ENCODE data around the gene ABCA13. TPM values are rescaled to one million over a fixed set of nuclear protein-coding genes. Genes with fewer than 3 reads are reported as not detected.

The ABCA13 gene
- total RNA-seq, 1 experiment from 2014 or later: not detected

DNA sequence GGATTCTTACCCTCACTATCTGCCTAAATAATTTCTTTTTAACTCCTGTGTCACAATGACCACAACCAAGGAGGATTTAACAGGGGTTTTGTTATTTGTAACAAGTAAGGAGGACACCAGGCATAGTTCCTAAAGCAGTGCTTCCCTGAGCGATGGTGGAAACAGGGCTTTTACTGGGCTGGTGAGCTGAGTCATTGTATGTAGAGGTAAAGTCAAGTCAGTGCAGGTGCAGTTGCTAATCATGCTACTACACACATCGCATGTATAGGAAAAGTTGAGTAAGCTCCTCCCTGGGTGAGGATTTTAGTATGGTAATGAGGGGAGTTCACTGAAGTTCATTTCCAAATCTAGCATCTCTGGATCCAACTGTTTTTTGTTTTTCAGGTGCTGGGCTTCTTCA lies 22.9 kb upstream of the ABCA13 start:
- ATAC-seq (no peak), DNase-seq (ENCODE audit: low read depth, low spot score) (no peak)
- ChIA-PET CTCF (no interaction called here), RAD21 (ENCODE audit: low non-redundant PET in 1 of 2, low total read pairs in 2 of 2, uncharacterized antibody in 2 of 2, unreplicated experiment in 2 of 2) (no interaction called here), POLR2A (no interaction called here)
- Histone ChIP-seq H3K4me3 (replicated peaks in 1 of 2; ENCODE audit: low read depth in 1 of 2, low read length in 2 of 2) (no peak overlapping the region), H3K36me3 (ENCODE audit: control insufficient read depth in 1 of 2, insufficient read depth in 2 of 2, low read length in 2 of 2) (no peaks in the 10 kb centered on the region), H3K9me3 (ENCODE audit: control insufficient read depth in 1 of 2, insufficient read depth in 1 of 2, low read depth in 1 of 2, low read length in 2 of 2) (no peaks in the 10 kb centered on the region), H3K4me1 (ENCODE audit: control insufficient read depth in 1 of 2, insufficient read depth in 2 of 2, low read length in 2 of 2) (no peaks in the 10 kb centered on the region), H4K20me1 (ENCODE audit: insufficient read depth) (no peaks in the 10 kb centered on the region), H3K4me2 (ENCODE audit: low read length) (no peak overlapping the region), H3K9me2 (ENCODE audit: insufficient read depth) (no peaks in the 10 kb centered on the region), H3K9ac (ENCODE audit: low read length) (no peak overlapping the region), H3K27ac (ENCODE audit: low read depth, low read length) (no peak overlapping the region), H3K27me3 (ENCODE audit: insufficient read depth, low read length) (peaks cover 12% of the 10 kb centered on the region), H2AFZ (ENCODE audit: low read depth, low read length, poor library complexity, severe bottlenecking) (no peak overlapping the region), H3K79me2 (ENCODE audit: insufficient read depth, low read length) (no peaks in the 10 kb centered on the region)
- no peak for TF ChIP-seq ELF1 (IDR thresholded peaks at IDR 0.05; ENCODE audit: borderline replicate concordance, low read depth)
- TF ChIP-seq, protein P1, sequence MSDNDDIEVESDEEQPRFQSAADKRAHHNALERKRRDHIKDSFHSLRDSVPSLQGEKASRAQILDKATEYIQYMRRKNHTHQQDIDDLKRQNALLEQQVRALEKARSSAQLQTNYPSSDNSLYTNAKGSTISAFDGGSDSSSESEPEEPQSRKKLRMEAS (IDR thresholded peaks at IDR 0.05): no peak
- TF ChIP-seq POLR2AphosphoS5 (IDR thresholded peaks at IDR 0.05; ENCODE audit: low read depth, low read length): no peak
- TF ChIP-seq, protein P2, sequence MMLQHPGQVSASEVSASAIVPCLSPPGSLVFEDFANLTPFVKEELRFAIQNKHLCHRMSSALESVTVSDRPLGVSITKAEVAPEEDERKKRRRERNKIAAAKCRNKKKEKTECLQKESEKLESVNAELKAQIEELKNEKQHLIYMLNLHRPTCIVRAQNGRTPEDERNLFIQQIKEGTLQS (IDR thresholded peaks at IDR 0.05): no peak
- TF ChIP-seq SP1 (IDR thresholded peaks at IDR 0.05; ENCODE audit: low read depth): no peak
- no peak for TF ChIP-seq SIN3A (IDR thresholded peaks at IDR 0.05; ENCODE audit: low read depth)
- TF ChIP-seq ZFX (IDR thresholded peaks at IDR 0.05): no peak
- TF ChIP-seq ZNF274 (IDR thresholded peaks at IDR 0.05; ENCODE audit: low read depth, low read length): no peak
- TF ChIP-seq RAD21 (IDR thresholded peaks at IDR 0.05; ENCODE audit: low read depth): no peak
- TF ChIP-seq, protein P3, sequence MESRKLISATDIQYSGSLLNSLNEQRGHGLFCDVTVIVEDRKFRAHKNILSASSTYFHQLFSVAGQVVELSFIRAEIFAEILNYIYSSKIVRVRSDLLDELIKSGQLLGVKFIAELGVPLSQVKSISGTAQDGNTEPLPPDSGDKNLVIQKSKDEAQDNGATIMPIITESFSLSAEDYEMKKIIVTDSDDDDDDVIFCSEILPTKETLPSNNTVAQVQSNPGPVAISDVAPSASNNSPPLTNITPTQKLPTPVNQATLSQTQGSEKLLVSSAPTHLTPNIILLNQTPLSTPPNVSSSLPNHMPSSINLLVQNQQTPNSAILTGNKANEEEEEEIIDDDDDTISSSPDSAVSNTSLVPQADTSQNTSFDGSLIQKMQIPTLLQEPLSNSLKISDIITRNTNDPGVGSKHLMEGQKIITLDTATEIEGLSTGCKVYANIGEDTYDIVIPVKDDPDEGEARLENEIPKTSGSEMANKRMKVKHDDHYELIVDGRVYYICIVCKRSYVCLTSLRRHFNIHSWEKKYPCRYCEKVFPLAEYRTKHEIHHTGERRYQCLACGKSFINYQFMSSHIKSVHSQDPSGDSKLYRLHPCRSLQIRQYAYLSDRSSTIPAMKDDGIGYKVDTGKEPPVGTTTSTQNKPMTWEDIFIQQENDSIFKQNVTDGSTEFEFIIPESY (IDR thresholded peaks at IDR 0.05; ENCODE audit: extremely low read depth, insufficient replicate concordance, low read length): no peak
- TF ChIP-seq SRF (IDR thresholded peaks at IDR 0.05; ENCODE audit: low read depth): no peak
- TF ChIP-seq JUND (IDR thresholded peaks at IDR 0.05): no peak
- no peak for TF ChIP-seq YY1 (IDR thresholded peaks at IDR 0.05; ENCODE audit: extremely low read depth, insufficient replicate concordance, low read depth, low read length)
- no peak for TF ChIP-seq TCF7L2 (IDR thresholded peaks at IDR 0.05; ENCODE audit: borderline replicate concordance, extremely low read depth, insufficient read depth, insufficient read length)
- BruUV-seq (replicated peaks): no TSS peak
- intact Hi-C loops (cut with micrococcal nuclease): no loop called here
